Hepatocyte (in vitro differentiated cells): ENCODE data around the gene MKNK2.

ENCODE experiments used
- EZH2phosphoT487 ChIP-seq: fragments of 200-600 bp; sonication (generic); IDR thresholded peaks from one replicate; pipeline ENCODE4 v1.6.1; 2018; ENCODE audit warnings: antibody characterized with exemption, mild to moderate bottlenecking, low read depth, moderate library complexity; ENCODE audit not compliant: unreplicated experiment, severe bottlenecking
- TF ChIP-seq, protein P1 (sequence below): fragments of 200-600 bp; sonication (generic); IDR thresholded peaks from 2 replicates; pipeline ENCODE4 v1.5.1; 2016; ENCODE audit warnings: antibody characterized with exemption, mild to moderate bottlenecking; ENCODE audit not compliant: poor library complexity

DNA sequence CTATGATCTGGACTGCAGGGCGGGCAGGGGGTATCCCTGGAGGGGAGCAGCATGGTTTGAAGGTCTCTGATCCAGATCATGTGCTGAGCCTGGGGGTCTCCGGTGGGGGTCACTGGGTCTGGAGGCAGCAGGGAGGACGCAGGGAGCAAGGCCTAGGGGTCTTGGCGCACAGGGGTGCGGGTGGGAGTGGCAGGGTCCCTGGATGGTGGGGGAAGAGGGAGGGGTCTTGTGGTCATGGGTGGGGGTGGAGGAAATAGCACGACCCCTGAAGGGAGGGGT is 37.4 kb downstream of the MKNK2 start:
- TF ChIP-seq, protein P1, sequence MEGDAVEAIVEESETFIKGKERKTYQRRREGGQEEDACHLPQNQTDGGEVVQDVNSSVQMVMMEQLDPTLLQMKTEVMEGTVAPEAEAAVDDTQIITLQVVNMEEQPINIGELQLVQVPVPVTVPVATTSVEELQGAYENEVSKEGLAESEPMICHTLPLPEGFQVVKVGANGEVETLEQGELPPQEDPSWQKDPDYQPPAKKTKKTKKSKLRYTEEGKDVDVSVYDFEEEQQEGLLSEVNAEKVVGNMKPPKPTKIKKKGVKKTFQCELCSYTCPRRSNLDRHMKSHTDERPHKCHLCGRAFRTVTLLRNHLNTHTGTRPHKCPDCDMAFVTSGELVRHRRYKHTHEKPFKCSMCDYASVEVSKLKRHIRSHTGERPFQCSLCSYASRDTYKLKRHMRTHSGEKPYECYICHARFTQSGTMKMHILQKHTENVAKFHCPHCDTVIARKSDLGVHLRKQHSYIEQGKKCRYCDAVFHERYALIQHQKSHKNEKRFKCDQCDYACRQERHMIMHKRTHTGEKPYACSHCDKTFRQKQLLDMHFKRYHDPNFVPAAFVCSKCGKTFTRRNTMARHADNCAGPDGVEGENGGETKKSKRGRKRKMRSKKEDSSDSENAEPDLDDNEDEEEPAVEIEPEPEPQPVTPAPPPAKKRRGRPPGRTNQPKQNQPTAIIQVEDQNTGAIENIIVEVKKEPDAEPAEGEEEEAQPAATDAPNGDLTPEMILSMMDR = no peak
- no peak for TF ChIP-seq EZH2phosphoT487
